GM12874 (cell line): ENCODE data around the gene NTM.

Source experiments
- CTCF ChIP-seq: IDR thresholded peaks from 2 replicates; pipeline ENCODE4 v1.5.1; 2011; ENCODE audit warnings: low read depth, mild to moderate bottlenecking, control low read depth, low read length, moderate library complexity; ENCODE audit not compliant: insufficient read depth

NTM gene

GRCh38 chr11:131334601-131335000 lies 35.8 kb upstream of the NTM start:
- no peak for TF ChIP-seq CTCF

DNA sequence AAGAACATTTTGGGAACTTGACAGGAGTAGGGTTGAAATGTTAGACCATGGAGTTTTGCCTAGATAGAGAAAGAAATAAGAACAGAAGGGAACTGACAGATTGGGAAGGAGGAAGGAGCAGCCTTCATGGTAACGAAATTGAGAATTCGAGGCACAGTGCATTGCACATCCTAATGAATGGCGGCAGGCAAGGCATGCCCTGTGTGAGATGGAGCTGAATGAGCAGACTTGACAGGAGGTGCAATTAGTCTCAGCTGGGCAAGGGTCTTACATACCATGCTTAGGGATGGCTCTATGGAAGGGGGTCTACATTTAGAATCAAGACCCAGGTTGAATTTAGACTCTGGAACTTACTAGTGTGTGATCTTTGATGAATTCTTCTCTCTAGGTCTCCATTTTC lies 25.0 kb upstream of the NTM start:
- TF ChIP-seq CTCF = no peak

GRCh38 chr11:131349368-131350086 lies 20.9 kb upstream of the NTM start:
- TF ChIP-seq CTCF = no peak

- TF ChIP-seq CTCF = no peak
These were observed 19.5 kb upstream of the NTM start for GRCh38 chr11:131350872-131351271.

DNA sequence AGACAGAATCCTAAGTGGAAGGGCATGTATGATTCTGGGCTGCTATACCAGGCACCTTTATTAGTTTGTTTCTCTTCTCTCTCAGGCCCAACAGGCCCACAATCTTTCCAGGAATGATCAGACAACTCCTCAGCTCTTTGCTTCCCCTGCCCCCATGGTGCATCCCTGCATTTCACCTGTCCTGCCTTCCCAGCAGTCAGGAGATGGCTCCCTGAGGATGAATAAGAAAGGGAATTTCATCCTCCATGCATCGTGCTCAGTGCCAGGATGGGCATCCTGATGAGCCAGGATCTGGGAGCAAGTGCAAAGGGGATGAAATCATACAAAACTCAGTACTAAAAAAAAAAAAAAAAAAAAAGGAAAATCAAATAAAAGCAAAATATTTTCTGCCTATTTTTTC lies 18.6 kb upstream of the NTM start:
- no peak for TF ChIP-seq CTCF

GRCh38 chr11:131353766-131354165 lies 16.6 kb upstream of the NTM start:
- no peak for TF ChIP-seq CTCF

GRCh38 chr11:131354251-131354701 lies 16.1 kb upstream of the NTM start:
- TF ChIP-seq CTCF = no peak

GRCh38 chr11:131356206-131356605 lies 14.2 kb upstream of the NTM start:
- no peak for TF ChIP-seq CTCF
